Activated CD4-positive, alpha-beta T cell treated with anti-CD3 and anti-CD28 coated beads, Interleukin-2, amount 50 U/mL, for 1 hour (primary cell): ENCODE measurements around the gene POLR1H.
"Not testable (repeated sequence)": the region's sequence is repeated elsewhere in the genome, so short reads cannot be mapped to it uniquely, and the experiment has no call there.

Source experiments
- DNase-seq: peaks from one replicate; pipeline ENCODE4 v3.0.0-alpha.2; 2020

POLR1H gene, protein sequence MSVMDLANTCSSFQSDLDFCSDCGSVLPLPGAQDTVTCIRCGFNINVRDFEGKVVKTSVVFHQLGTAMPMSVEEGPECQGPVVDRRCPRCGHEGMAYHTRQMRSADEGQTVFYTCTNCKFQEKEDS

DNA sequence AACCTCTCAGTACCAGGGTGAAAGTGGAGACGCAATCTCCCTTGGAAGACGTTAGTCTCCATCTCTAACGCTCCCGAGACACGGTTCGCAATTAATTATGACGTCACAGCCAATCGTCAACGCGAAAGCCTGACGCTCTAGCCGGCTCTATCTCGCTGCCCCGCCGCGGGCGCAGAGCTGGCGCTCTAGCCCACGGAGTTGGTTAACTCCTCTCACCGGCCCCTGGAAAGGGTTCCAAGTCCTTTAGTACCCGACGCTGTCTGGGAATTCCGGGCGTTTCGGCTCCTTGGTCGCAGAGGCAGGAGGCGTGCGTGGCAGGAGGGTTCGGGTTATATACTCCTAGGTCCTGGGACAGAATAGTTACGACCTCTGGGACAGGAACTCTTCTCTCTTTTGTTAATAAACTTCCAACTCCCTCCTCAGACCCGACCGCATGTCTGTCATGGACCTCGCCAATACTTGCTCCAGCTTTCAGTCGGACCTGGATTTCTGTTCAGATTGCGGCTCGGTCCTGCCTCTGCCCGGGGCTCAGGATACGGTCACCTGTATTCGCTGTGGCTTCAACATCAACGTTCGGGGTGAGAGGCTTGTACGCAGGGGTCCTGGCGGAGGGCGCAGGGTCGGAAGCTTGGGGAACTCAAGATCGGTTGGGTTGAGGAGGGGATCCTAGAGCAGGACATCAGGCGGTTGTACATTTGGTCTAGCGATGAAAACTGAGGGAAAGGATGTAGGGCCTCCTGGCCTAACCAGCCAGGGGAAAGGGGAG is at the start of gene POLR1H:
Gene POLR1H, plus strand, starts transcription at position 174 of the 766 bp plus-strand sequence. Its CDS starts 260 bp downstream, at position 434.
- peak; percentile 81 for DNase-seq

DNA sequence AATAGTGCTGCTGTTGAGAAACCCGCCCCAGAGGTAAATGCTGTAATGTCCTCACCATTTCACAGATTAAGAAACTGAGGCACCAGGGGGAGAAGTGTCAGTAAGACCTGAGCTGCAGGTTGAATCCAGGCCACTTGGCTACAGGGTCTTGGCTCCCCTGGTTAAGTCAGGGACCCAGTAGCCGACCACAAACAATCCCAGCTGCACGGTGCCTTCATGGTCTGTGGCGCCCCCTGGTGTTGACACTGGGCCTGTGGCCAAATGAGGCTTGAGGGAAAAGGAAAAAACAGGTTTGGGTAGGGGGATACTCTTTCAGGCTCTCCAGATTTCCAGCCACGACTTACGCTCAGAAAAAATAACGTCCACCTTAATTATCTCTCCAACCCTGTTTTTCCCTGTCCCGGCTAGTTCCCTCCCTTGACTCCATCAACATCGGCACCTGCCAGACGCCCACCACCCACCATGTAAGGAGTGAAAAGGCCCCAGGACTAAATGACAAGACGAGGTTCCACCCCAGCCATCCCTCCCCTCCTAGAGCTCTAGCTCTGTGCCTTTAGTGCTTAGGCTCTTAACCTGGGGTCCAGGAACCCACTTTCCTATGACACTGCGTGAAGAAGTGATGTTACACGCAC is 47.7 kb upstream of the POLR1H start:
- peak; percentile 20 for DNase-seq

DNA sequence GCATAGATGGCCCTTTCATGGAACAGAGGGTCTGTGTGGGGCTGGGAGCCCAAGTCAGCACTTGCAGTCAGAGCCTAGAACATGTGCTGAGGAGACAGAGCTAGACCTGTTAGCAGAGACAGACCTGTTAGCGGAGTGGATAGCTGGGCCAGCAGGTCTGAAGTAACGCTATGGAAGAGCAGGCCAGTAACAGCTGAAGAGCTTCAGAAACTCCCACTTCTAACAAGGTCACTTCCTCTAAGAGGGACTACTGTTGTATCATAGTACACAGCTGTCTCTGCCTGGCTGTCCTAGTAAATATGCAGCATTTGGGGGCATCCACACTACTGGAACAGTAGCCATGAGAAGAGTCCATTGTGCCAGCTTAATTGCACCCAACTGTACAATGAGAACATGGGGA is 41.2 kb upstream of the POLR1H start:
- DNase-seq: no peak

DNA sequence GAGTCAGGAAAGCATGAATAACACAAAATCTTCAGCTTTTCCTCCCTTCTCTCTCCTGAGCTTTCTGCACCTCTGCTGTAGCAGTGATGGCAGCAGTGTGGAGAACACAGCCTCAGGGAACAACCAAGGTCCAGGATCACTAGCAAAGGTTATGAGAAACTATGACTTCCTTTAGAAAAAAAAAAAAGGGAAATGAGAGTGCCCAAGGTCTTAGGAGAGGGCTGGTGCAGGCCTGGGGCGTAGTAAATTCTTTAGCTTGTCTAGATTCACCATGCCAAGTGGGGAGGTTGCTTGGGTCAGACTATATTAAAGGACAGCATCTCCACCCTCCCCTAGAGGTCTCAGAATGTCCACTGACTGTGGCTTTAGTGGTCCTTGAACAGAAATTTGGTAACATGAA is 40.4 kb upstream of the POLR1H start:
- DNase-seq: no peak

DNA sequence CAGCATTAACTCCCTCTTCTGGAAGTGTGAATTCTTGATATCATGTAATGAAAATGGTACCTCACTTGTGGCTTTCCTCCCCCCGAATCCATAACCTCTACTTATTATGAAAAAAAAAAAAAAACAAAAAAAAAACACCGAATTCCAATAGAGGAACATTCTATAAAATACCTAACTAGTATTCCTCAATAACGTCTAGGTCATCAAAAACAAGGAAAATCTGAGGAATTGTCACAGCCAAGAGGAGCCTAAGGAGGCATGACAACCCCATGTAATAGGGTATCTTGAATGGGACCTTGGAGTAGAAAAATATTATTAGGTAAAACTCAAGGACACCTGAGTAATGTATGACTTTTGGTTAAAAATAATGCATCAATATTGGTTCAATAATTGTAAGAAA is 38.9 kb upstream of the POLR1H start:
- no peak for DNase-seq

DNA sequence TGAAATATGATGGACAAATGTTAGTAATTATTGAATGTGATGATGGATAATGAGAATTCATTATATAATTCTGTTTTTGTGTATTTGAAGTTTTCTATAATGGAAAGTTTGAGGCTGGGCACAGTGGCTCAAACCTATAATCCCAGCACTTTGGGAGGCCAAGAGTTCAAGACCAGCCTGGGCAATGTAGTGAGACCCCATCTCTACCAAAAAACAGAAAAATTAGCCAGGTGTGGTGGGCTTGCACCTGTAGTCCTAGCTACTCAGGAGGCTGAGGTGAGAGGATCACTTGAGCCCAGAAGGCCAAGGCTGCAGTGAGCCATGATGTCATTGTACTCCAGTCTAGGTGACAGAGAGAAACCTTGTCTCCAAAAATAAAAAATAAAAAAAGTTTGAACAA is 38.4 kb upstream of the POLR1H start:
- DNase-seq: not testable (repeated sequence)

DNA sequence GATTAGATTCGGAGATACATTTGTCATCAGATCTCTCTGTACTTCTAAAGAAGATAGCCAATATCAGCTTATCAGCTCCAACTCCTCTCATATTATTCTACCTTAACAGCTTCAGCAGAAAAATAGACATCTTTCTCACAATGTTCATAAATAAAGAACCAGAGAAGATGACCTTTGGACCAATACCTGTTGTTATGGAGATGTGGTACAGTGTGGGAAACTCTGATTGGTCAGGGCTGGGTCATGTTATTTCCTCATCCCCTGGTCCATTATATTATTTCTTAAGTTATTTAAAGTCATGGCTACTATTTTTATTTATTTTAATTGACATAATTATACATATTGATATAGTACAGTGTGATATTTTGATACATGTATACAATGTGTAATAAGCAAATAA is 35.9 kb upstream of the POLR1H start:
- no peak for DNase-seq

DNA sequence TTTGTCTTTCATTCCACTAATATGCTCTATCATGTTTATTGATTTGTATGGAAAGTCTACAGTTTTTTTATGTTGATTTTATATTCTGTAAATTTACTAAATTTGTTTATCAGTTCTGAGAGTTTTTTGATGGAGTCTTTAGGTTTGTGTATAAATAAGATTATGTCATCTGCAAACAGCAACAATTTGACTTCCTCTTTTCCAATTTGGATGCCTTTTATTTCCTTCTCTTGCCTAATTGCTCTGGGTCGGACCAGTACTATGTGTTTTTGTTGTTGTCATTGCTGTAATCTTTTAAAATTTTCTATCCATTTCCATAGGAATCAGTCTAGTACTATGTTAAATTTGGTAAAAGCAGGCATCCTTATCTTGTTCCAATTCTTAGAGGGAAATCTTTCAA is 31.5 kb upstream of the POLR1H start:
- DNase-seq: no peak

DNA sequence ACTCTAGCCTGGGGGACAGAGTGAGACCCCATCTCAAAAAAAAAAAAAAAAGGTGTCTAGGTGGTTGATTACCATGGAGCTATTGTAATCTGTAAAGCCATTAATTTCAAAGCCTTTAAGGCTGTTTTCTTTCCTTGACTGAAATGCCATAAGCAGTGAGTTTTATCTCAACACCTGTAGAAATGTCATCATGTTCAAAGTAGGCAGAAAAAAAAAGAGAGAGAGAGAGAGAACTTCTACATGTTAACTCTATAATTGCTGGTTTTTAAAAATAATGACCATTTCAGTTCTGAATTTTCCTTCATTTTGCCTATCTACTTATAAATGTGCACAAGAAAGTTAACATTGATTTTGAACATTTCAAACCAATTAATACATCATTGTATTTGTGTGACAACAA is 29.7 kb upstream of the POLR1H start:
- DNase-seq: no peak

DNA sequence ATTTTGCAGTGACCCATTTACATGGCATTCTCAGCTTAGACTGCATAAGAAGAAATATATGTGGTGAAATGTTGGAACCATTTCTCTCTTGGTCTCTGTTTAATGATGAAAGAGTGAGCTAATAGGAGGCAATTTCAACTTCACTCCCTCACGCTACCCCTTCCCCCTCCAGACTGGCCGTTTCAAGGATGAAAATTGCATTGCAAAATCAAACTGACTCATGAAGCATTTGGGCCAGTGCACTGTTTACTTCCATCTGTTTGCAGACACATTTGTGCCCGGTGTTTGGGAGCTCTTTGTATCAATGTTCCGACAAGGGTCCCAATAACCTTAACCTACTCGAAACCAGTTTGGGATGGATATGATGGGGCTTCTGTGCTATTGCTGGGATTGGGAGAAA is 27.6 kb upstream of the POLR1H start:
- DNase-seq: not testable (repeated sequence)

DNA sequence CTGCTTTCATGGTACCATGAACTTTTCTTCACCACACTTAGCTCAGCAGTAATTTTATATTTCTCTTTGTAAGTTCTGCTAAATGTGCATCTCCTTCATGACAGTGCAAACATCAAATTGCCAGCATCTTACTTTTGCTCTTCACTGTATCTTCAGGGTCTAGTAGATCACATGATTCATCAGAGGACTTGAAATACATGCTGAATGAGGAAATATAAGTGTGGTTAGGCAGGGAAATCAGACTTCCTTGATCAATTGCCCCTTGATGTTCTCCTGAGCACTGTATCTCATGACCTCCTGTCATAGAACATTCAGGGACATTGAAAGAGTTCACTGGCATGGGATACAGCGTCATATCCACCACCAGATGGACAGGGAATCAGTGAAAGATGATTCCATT is 25.3 kb upstream of the POLR1H start:
- no peak for DNase-seq

DNA sequence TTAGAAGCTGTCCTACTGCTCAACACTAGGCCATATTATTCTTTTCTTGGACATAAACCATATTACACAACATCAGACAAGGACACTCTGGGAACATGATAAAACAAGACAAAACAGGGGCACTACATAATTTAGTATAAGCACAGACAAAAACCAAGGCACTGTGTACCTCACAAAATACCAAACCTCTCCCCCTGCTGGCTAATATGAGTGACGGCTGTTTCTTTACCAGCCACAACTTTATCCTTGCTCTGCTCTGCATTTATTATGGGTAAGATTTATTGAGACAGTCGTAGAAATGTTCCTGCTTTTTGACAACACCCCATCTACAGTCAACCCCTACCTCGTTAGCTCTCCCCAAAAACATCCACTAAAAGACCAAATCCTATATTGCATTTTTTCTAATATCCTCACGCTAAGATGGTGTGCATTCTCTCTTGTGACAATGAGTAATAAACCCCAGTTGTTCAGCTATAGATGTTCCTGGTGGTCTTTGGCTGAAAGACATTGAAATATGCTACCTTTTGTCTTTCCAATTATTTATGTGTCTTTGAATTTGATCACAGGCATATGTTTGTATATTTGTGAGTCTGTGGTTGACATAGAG is 23.8 kb upstream of the POLR1H start:
- no peak for DNase-seq

DNA sequence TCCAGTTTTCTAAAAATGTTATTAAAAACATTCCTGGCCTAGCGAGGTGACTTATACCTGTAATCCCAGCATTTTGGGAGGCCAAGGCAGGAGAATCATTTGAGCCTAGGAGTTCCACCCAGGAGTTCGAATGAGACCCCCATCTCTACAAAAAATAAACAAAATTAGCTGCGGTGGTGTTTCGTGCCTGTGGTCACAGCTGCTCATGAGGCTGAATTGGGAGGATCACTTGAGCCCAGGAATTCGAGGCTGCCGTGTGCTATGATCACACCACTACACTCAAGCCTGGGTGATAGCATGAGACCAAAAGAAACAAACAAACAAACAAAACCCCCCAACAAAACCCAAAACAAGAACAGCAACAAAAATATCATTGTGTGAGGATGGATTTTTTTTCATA is 19.8 kb upstream of the POLR1H start:
- no peak for DNase-seq

DNA sequence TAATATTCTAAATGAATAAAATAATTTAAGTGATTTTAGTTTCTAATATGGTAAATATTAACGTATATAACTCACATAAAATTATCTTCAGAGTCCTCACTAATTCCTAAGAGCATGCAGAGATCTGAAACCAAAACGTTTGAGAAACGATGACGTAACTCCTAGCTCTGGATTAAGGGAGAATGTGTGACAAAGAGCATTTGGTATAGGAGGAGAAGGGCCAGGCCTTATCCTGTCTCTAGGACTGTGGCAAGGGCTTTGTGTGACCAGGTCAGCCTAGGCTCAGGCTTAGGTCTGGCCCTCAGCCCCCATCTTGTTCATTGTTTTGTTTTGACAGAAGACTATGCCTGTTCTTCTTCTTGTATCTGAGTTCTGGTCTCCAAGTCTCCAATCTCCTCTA is 19.2 kb upstream of the POLR1H start:
- no peak for DNase-seq

DNA sequence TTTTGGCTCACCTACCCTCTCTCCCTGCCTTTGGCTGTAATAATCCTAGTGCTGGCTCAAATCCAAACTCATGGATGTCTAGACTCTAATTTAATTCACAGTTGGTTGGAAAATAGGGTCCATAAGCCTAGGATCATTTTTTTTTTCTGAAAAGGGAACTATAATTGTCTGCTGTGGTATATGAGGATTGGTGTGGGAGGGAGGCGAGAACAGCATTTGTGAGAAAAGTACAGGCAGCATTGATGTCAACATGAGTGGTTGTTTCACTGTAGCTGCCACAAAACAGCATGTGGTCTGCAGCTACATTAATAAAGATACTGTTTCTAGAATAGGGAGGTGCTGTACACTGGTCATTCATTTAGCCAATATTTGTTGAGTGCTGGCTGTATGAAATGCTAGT is 18.6 kb upstream of the POLR1H start:
- no peak for DNase-seq

DNA sequence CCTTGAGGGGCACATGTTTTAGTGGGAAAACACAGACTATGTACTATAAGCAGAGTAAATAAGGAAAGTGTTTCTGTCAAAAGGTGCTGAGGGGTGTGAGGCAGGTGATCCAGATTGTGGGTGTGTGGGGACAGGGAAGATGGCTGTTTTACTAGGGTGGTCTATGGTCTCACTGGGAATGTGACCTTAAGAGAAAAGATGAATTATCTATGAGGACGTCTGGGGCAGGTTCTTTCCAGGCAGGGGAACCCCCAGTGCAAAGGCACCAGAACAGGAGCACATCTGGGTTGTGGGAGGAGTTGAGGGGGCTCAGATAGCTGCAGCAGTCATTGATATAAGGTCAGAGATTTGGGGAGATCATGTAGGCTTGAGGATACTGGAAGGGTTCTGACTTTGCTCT is 18.2 kb upstream of the POLR1H start:
- no peak for DNase-seq

DNA sequence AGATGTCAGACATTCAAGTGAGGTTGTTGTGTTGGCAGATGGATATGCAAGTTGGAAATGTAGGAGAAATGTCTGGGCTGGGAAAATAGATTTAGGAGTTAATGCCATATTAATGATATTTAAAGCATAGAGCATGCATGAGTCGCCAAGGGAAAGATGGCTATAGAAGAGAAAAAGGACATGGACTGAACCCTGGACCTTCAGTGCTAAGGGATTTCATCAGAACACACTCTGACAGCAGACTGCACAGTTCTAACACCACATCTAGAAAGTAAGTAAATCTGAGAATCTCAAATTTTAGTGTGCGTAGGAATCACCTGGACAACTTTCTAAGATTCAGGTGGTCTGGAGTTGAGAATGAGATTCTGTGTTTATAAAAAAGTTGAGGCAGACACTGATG is 17.3 kb upstream of the POLR1H start:
- no peak for DNase-seq

DNA sequence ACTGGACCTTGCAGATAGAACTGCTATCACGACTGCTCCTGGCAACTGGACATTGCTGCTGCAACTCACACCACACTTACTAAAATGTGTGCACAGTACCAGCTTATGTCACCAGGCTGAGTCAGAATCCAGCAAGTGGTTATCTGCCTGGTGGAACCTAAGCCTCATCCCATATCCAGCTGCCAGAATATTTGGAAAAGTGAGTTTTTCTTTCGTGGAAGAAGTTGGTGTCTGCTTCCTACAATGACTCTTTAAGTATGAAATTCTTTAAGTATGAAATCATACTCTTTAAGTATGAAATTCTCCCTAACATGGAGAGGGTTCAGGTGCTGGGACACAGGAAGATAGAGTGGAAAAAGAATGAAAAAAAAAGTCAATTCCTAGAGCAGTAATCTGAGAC is 16.4 kb upstream of the POLR1H start:
- DNase-seq: no peak

DNA sequence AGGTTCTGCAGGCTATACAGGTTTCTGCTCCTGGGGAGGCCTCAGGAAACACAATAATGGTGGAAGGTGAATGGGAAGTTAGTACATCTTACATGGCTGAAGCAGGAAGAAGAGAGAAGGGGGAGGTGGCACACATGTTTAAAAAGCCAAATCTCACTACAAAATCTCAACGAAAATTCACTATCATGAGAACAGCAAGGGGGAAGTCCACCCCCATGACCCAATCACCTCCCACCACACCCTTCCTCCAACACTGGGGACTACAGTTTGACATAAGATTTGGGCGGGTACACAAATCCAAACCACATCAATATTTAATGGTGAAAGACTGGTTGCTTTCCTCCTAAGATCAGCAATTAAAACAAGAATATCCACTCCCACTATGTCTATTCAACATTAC is 13.8 kb upstream of the POLR1H start:
- DNase-seq: no peak

DNA sequence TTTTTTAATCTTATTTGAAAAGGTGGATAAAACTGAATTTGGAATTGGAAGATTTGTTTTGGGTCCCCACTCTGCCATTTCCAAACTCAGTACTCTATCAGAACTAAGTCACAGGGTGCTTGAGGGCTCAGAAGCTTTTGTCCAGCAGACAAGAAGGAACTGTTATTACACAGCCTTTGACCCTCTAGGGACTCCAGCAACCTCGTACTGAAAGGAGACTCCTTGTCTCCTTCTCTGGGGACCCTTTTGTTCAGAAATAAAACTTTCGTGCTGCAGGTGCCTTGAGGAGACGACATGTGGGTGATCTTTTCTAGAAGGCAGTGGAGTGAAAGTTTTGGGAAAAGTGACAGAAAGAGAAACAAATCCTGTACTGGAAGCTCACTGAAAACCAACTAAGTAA is 7.4 kb upstream of the POLR1H start:
- DNase-seq: no peak

DNA sequence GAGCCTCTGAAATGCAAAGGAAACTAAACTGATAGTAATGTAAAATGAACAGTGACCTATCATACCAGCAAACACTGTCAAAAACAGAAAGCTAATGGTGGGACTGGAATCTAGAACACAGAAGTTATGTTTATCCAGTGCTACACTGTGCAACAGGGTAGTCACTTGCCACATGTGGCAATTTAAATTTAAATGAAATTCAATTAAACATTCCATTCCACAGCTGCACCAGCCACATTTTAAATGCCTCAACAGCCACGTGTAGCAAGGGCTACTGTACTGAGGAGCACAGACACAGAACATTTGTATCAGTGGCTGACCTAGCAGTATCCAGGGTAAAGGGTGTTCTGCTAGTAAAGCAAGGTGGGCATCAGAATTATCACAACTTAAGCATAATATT is 5.6 kb upstream of the POLR1H start:
- no peak for DNase-seq

DNA sequence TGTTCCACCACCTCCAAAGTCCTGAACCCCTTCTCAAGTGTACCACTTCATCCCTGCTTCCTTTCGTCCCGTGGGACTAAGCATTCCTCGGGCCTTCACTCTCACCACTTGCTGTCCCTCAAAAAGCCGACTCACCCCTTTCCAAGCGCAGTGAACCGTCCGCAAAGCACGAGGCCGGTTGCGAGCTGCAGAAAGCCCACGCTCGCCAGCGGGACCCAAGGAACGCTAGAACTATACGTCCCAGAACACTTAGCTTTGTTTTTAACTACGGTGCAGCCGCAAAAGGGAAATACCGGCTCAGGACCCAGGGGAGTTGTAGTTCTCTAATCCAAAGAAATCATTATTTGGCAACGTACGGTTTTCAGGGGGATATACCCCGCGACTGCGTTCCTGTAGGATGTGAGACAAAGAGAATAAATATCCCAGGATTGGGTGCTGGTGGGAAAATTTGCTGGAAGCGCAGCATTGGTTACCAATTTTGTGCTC is 416 bp upstream of the POLR1H start:
- DNase-seq: no peak

DNA sequence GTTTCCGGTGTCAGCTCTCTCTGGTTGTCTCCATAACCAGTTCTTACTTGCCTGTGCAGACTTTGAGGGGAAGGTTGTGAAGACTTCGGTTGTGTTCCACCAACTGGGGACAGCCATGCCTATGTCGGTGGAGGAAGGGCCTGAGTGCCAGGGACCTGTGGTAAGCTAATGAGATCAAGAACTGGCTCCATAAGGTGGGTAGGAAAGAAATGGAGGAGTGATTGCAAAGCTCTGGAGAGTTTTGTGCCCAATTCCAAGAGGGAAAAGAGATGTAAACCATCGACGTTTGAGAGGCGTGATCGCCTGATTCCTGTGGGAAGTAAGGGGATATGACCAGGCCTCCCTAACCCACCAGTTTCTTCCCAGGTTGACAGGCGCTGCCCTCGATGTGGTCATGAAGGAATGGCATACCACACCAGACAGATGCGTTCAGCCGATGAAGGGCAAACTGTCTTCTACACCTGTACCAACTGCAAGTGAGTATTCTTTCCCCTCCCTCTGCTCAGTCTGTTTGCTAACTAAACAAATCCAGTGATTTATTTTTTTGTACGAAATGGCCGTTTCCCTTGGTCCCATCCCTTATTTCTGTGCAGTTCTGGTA is 893 bp downstream of the POLR1H start:
- DNase-seq: no peak
